Medulla oblongata (tissue), 1 donor: ENCODE data around the gene NUDT4.
"Not testable (repeated sequence)": the region's sequence is repeated elsewhere in the genome, so short reads cannot be mapped to it uniquely, and the experiment has no call there.

Experiments used
- DNase-seq: peaks from one replicate; pipeline ENCODE4 v3.0.0-alpha.2; 2015; ENCODE audit errors: extremely low spot score

The NUDT4 gene

GRCh38 chr12:93427779-93428564 is 50.2 kb downstream of the NUDT4 start:
- DNase-seq = no peak

- no peak for DNase-seq
Measured at GRCh38 chr12:93429448-93429847, 51.7 kb downstream of the NUDT4 start.

- no peak for DNase-seq
Measured at GRCh38 chr12:93429852-93430251, 52.1 kb downstream of the NUDT4 start.

- no peak for DNase-seq
Measured at GRCh38 chr12:93430280-93430679, 52.6 kb downstream of the NUDT4 start.

- DNase-seq = not testable (repeated sequence)
Measured at GRCh38 chr12:93432031-93432430, 54.3 kb downstream of the NUDT4 start.

- DNase-seq = no peak
Measured at GRCh38 chr12:93434256-93434865, 56.6 kb downstream of the NUDT4 start.

- DNase-seq = peak; percentile 61
Measured at GRCh38 chr12:93438266-93439050, 60.7 kb downstream of the NUDT4 start.

GRCh38 chr12:93440043-93440835 is 62.5 kb downstream of the NUDT4 start:
- DNase-seq = no peak

GRCh38 chr12:93441081-93441616 is 63.4 kb downstream of the NUDT4 start:
- no peak for DNase-seq

- peak; percentile 97 for DNase-seq
Measured at GRCh38 chr12:93441617-93442410, 64.1 kb downstream of the NUDT4 start, which contains the start of gene UBE2N. UBE2N (minus strand) TSS chr12:93441947; CDS start chr12:93441884, 63 bp downstream.

- DNase-seq = no peak
Measured at GRCh38 chr12:93442411-93443340, 65.0 kb downstream of the NUDT4 start.

GRCh38 chr12:93443576-93443975 is 65.9 kb downstream of the NUDT4 start:
- DNase-seq = no peak

GRCh38 chr12:93447555-93448290 is 70.0 kb downstream of the NUDT4 start:
- no peak for DNase-seq

GRCh38 chr12:93448796-93449195 is 71.1 kb downstream of the NUDT4 start:
- DNase-seq = no peak

- DNase-seq = no peak
Measured at GRCh38 chr12:93449277-93449676, 71.6 kb downstream of the NUDT4 start.

- DNase-seq = no peak
Measured at GRCh38 chr12:93451423-93452158, 73.9 kb downstream of the NUDT4 start.

GRCh38 chr12:93453633-93454032 is 75.9 kb downstream of the NUDT4 start:
- no peak for DNase-seq

- no peak for DNase-seq
Measured at GRCh38 chr12:93456077-93456476, 78.4 kb downstream of the NUDT4 start.
